GM12864 (cell line): ENCODE measurements around the gene UPF3A.
"Not testable (repeated sequence)": the region's sequence is repeated elsewhere in the genome, so short reads cannot be mapped to it uniquely, and the experiment has no call there.

Experiments used
- DNase-seq: peaks from one replicate; pipeline ENCODE4 v3.0.0-alpha.2; 2011; ENCODE audit warnings: low read depth
- H3K4me3 ChIP-seq: 2 replicates; pipeline ENCODE4 v1.5.1; 2011; ENCODE audit warnings: mild to moderate bottlenecking, low read depth, low read length, control low read depth
- TF ChIP-seq, protein P1 (sequence below): IDR thresholded peaks from 2 replicates; pipeline ENCODE4 v1.5.1; 2011; ENCODE audit warnings: low read depth, mild to moderate bottlenecking, moderate library complexity, low read length, control low read depth, inconsistent platforms; ENCODE audit errors: missing control alignments

UPF3A gene

GRCh38 chr13:114330086-114330485, 48.7 kb downstream of the UPF3A start:
- TF ChIP-seq, protein P1, sequence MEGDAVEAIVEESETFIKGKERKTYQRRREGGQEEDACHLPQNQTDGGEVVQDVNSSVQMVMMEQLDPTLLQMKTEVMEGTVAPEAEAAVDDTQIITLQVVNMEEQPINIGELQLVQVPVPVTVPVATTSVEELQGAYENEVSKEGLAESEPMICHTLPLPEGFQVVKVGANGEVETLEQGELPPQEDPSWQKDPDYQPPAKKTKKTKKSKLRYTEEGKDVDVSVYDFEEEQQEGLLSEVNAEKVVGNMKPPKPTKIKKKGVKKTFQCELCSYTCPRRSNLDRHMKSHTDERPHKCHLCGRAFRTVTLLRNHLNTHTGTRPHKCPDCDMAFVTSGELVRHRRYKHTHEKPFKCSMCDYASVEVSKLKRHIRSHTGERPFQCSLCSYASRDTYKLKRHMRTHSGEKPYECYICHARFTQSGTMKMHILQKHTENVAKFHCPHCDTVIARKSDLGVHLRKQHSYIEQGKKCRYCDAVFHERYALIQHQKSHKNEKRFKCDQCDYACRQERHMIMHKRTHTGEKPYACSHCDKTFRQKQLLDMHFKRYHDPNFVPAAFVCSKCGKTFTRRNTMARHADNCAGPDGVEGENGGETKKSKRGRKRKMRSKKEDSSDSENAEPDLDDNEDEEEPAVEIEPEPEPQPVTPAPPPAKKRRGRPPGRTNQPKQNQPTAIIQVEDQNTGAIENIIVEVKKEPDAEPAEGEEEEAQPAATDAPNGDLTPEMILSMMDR = no peak
- no peak overlapping the region for H3K4me3 ChIP-seq
- DNase-seq = no peak

DNA sequence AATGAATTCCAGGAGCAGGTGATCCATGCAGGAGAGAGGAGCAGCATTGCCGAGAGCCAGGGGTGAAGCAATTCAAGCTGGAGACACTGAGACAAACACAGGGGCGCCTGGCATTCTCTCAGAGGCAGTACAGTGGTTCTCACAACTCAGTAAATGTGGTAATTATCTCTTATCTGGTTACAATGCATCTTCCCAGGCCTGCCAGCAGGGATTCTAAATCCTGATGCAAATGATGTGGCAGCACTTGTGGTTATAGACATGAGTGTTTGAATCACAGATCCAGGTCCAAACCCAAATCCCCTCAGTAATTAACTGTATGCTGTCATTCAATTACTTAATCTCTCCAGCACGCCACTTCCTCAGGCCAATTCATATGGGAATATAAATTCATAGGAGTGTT, 52.5 kb downstream of the UPF3A start:
- not testable (repeated sequence) for H3K4me3 ChIP-seq, DNase-seq

DNA sequence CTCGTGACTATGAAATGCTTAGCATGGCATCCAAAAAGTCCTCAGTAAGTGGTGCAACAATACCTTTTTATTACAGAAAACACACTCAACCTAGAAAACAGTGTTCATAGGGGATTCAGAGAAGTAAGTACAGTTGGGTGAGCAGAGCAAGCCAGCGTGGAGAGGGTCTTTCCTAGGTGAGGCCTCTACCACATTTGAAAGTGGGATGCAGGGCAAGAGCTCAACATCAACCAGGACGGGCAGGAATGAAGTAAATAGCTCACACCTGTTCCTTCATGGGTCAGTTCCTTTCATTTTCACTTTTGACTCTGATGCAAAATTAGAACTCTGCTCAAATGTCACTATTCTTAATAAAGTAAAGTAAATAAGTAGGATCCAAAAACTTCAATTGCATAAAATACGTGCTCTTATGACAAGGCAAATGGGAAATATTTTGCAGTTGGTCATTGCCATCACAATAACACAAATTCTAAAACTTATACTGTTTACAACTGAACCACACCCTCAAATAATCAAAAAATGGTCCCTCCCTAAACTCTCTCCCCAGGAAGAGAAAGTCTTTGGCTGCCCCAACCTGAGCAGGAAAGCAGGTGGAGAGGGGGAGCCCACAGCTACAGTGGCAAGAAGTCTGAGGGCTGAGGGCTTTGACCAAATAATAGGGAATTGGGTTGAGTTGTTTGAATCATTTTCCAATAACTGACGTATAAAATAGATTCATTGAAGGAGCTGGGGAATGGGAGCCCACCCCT, 53.1 kb downstream of the UPF3A start:
- peak overlapping the region; percentile 14; the same call in 1 of the 2 replicates for H3K4me3 ChIP-seq
- TF ChIP-seq, protein P1 = no peak
- DNase-seq = no peak

DNA sequence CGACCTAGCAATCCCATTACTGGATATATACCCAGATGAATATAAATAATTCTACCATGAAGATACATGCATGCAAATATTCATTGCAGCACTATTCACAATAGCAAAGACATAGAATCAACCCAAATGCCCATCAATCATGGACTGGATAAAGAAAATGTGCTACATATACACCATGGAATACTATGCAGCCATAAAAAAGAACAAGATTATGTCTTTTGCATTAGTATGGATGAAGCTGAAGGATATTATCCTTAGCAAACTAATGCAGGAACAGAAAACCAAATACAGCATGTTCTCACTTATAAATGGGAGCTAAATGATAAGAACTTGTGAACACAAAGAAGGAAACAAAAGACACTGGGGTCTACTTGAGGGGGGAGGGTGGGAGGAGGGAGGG, 55.1 kb downstream of the UPF3A start:
- not testable (repeated sequence) for DNase-seq, H3K4me3 ChIP-seq

DNA sequence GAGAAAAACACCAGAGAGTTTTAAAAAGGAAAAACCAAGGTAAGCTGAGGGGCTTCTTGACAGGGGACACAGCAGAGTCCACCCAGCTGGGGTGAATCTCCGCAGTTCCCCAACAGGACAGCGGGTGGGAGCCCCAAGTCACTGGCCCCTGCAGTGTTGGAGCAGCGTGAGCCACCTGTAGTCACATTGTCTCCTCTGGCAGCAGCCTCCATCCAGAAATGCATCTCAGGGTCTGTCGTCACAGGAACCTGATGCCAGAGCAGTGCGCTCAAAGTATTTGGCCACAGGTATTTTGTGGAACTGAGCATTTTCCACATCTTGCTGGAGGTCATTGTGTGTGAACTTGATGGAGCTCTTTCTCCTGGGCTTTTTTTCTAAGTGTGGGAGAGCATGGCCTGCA, 57.6 kb downstream of the UPF3A start:
- no peak overlapping the region for H3K4me3 ChIP-seq
- TF ChIP-seq, protein P1 = no peak
- DNase-seq = no peak

- no peak for DNase-seq
- TF ChIP-seq, protein P1 = peak; percentile 72
- no peak overlapping the region for H3K4me3 ChIP-seq
These were observed 58.6 kb downstream of the UPF3A start for GRCh38 chr13:114339857-114340534.

- no peak for DNase-seq
- TF ChIP-seq, protein P1 = no peak
- no peak overlapping the region for H3K4me3 ChIP-seq
These were observed 59.8 kb downstream of the UPF3A start for GRCh38 chr13:114341003-114341777.

DNA sequence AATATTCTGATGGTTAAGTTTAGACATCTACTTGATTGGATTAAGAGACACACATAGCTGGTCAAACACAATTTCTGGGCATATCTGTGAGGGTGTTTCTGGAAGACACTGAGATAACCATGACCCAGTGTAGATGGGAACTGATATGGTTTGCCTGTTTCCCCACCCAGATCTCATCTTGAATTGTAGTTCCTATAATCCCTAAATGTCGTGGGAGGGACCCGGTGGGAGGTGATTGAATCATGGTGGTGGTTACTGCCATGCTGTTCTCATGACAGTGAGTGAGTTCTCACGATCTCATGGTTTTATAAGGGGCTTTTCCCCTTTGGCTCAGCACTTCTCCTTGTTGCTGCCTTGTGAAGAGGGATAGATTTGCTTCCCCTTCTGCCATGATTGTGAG, 65.9 kb downstream of the UPF3A start:
- H3K4me3 ChIP-seq, DNase-seq: not testable (repeated sequence)
